ENCODE measurements around the gene HOXA13.

- no peak for TF ChIP-seq CTCF (conservative IDR thresholded peaks at IDR 0.05)
- TF ChIP-seq EZH2 (IDR thresholded peaks at IDR 0.05; ENCODE audit: low read depth): no peak
Observed at GRCh38 chr7:27152816-27153442, 47.0 kb downstream of the HOXA13 start.
